WI38 (cell line): Measurements from ENCODE around the gene KIF3A.

Experiments
- H3K4me3 ChIP-seq: 2 replicates; pipeline ENCODE4 v1.5.1; 2011; ENCODE audit warnings: low read depth, mild to moderate bottlenecking, control low read depth, low read length
- TF ChIP-seq, protein P1 (sequence below): IDR thresholded peaks from 2 replicates; pipeline ENCODE4 v1.5.1; 2012; ENCODE audit warnings: low read depth, mild to moderate bottlenecking, control low read depth, low read length

Gene KIF3A

DNA sequence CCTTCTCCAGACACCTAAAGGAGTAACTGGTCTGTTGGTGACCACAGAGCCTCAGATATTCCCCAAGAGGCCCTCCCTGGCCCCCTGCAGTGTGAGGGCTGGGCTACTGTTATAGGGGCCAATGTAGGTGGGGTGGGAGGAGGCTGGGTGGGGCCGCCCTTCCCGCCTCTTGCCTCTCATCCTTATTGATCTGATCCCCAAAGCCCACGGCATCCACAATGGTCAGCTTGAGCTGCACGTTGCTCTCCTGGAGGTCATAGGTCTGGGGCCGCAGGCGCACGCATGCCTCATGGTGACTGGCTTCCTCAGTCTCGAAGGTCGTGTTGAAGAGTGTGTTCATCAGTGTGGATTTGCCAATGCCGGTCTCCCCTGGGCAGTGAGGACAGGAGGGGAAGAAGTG lies 26.7 kb upstream of the KIF3A start:
- TF ChIP-seq, protein P1, sequence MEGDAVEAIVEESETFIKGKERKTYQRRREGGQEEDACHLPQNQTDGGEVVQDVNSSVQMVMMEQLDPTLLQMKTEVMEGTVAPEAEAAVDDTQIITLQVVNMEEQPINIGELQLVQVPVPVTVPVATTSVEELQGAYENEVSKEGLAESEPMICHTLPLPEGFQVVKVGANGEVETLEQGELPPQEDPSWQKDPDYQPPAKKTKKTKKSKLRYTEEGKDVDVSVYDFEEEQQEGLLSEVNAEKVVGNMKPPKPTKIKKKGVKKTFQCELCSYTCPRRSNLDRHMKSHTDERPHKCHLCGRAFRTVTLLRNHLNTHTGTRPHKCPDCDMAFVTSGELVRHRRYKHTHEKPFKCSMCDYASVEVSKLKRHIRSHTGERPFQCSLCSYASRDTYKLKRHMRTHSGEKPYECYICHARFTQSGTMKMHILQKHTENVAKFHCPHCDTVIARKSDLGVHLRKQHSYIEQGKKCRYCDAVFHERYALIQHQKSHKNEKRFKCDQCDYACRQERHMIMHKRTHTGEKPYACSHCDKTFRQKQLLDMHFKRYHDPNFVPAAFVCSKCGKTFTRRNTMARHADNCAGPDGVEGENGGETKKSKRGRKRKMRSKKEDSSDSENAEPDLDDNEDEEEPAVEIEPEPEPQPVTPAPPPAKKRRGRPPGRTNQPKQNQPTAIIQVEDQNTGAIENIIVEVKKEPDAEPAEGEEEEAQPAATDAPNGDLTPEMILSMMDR, result no peak
- H3K4me3 ChIP-seq, result no peak overlapping the region

DNA sequence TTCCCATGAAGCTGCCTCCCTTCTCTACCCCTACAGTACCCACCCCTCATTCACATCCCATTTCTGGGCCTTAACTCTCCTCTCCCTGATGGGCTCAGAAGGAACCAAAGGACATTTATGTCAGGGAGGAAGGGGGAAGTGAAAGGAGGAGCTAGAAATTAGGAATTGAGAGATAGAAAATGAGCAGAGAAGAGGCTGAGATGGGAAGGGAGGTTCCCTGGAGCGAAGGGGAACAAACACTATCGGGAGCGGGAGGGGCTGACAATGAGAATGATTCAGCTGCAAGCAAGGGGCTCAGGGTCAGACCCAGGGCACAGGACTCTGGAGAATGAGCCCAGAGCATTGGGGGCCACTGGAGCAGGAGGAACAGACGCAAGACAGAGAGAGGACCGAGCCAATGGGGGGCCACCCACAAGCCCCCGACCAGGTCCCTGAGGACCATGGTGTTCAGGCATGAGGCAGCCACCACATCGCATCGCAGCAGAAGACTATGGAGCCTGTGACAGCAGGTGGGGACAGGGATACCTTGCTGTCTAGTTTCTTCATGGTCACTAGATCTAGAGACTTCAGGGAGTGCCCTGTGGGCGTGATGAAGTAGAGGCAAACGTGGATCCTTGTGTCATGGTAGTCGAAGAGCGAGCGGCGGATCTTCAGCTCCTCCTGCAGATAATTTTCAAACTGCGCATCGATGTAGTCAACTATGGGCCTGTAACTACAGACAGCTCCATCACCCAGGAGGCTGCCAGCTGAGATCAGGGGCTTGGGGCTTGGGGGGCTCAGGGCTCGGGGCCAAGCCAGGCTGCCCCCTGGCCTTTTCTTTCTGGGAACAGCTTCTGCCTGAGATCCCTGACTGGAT lies 26.1 kb upstream of the KIF3A start:
- no peak overlapping the region for H3K4me3 ChIP-seq

DNA sequence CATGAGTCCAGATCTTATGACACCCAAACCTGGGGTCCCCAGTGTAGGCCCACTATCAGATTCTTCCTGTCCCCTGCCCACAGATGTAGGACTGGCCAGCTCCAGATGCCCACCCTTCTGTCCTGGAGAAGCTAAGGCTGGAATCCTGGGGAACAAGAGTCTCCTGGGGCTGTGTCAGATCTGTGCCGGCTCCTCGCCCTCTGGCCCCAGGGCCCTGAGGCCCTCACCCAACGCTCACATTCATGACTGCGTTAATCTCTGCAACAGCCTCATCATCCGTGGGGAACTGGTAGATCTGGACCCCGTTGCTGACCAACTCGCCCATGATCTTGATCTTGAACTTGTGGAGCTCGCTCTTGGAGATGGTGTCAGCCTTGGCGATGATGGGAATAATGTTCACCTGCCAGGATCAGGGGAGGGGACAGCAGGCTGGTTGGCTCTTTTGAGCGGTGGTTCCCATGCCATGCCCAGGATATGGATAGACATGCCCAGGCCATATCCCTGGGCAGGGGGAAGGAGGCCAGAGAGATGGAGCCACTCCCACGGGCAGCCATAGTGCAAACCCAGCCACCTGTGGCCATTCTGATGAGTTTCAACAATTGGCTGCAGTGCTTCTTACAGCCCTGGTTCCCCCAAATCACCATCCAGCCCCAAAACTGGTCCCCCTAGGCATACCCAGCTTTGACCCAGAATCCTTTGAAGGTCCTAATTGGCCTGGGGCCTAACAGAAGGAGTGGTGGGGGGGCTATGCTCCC lies 25.1 kb upstream of the KIF3A start:
- no peak overlapping the region for H3K4me3 ChIP-seq
- TF ChIP-seq, protein P1, result no peak

More for the DNA sequence above, 26.1 kb upstream of the KIF3A start:
- TF ChIP-seq, protein P1, result no peak

DNA sequence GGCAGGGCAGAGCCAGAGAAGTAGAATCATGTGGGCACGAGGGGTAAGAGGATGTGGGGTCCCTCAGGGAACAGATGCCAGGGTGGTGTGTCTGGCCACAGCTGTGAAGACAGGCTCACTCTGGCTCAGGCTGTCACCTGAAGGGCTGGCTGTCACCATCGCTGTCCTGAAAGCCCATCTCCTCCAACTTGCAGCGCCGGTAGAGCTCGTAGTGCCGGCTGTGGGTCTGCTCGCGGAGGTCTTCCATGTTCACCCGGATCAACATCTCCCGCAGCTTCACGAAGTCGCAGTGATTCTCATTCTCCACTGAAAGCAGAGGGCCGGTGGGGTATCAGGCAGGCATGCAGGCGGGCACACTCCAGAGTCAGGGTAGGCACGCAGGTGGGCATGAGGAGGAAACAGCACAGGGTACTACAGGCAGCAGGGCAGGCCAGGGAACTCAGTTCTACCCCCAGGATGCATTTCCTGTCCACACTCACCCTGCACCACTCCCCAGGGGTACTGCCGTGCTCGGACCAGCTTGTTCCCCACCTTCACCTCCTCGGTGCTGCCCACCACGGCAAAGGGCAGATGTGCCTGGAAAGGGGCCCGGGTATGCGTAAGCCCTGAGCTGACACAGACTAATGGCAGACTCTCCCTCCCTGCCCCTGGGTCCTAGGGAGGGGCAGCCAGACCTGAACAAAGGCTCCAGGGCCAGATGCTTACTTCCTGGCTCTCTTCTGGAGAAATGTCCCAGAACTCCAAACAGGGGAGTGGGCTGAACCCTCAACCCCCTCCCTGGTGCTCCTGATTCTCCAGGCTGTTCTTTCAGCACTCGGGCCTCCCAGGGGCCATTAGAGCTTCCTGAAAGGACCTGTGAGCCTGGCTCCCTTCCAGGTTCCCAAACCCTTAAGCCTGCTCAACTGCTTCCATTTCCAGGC lies 24.2 kb upstream of the KIF3A start:
- H3K4me3 ChIP-seq, result no peak overlapping the region
- TF ChIP-seq, protein P1, result no peak

DNA sequence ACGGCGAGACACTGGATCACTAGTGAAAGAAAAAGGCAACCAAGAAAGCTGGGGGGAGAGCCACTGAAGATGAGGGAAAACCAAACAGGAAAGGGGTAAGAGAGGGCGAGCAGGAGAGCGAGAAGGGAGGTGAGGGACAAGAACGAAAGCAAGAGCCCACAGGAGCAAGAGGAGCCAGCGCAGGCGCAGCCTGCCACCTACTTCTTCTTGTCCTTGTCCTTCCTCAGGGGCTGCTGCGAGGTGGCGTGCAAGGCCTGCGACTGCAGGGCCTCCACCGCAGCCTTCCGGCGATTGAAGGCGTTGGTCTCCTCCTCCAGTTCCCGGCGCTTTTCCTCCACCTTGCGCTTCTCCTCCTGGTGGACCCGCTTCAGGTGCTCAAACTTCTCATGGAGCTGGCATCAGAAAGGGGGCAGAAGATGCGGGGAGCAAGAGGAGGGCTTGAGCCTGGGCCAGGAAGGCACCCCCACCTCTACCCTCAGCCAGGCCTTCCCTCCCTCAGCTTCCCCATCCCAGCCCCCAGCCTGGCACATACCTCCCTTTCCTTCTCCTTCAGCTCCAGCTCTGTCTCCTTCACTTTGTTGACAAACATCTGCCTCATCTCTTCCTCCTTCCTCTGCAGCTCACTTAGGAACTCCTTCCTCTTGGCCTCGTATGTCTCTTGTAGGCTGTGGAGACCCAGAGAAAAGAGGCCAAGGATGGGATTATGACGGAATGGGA lies 23.4 kb upstream of the KIF3A start:
- TF ChIP-seq, protein P1, result no peak
- no peak overlapping the region for H3K4me3 ChIP-seq

DNA sequence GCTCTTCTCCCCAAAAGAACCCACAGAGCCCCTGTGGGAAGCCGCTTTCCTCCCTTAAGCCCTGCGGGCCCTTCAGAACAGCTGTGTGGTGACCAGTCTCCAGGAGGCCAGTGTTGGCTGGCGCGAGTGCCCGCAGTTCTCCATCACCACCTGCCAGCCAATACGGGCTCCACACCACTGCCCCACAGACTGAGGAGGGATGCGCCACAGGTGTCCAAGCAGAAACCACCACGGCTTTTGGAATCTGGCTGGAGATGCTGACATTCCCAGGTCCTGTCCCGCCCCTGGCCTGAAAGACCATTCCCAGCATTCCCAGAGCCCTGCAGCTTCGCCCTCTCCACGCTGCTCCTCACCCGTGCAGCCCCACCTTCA lies 22.7 kb upstream of the KIF3A start:
- no peak overlapping the region for H3K4me3 ChIP-seq
- TF ChIP-seq, protein P1, result no peak
